Endothelial cell of umbilical vein (primary cell): ENCODE data around the gene SLC15A5. TPM values are rescaled to one million over a fixed set of nuclear protein-coding genes. Genes with fewer than 3 reads are reported as not detected.

Experiments
- BruUV-seq: library from RNA; stranded (reverse); fragments of 400-500 nt; replicated peaks from 2 replicates; lab custom pipeline; 2021; lab: Mats Ljungman, UMichigan
- CTCF ChIA-PET: fragments of 300-600, 350-600 bp; sonication (Branson Sonifier 250); formaldehyde crosslinking; loops from one replicate; lab custom pipeline; 2021; ENCODE audit warnings: antibody characterized with exemption, inconsistent platforms; lab: Charles Lee
- POLR2A ChIA-PET: fragments of 300-600, 350-600 bp; sonication (Branson Sonifier 250); formaldehyde crosslinking; loops from one replicate; lab custom pipeline; 2021; ENCODE audit warnings: antibody characterized with exemption, inconsistent platforms; lab: Charles Lee
- DNase-seq: peaks from one replicate; pipeline ENCODE4 v3.0.0-alpha.2; 2011; ENCODE audit warnings: low read depth, low spot score
- FAIRE-seq: peaks from 2 replicates; lab custom pipeline; 2011; peaks lifted over from hg19 to GRCh38; lab: Jason Lieb, UNC
- H2AFZ ChIP-seq: 2 replicates; pipeline ENCODE4 v1.6.0; 2012; ENCODE audit warnings: low read depth, low read length, control low read depth, inconsistent platforms
- H3K27ac ChIP-seq: 2 replicates; pipeline ENCODE4 v1.5.1; 2011; ENCODE audit warnings: low read depth, mild to moderate bottlenecking, control low read depth, low read length, moderate library complexity; ENCODE audit not compliant: insufficient read depth
- H3K27me3 ChIP-seq, 2 experiments: 2 replicates each; pipeline versions ENCODE4 v1.6.0 to v1.6.1; 2011; ENCODE audit warnings: low read length in 2 of 2, mixed read lengths in 1 of 2; ENCODE audit not compliant: control insufficient read depth in 2 of 2, insufficient read depth in 2 of 2
- H3K36me3 ChIP-seq, 2 experiments: 2 replicates in 1 of 2; 3 replicates in 1 of 2; pipeline ENCODE4 v1.5.1; 2011; ENCODE audit warnings: low read length in 2 of 2, mild to moderate bottlenecking in 1 of 2, moderate library complexity in 1 of 2; ENCODE audit not compliant: control insufficient read depth in 2 of 2, insufficient read depth in 2 of 2; ENCODE audit errors: extremely low read depth in 1 of 2
- H3K4me1 ChIP-seq: 3 replicates; pipeline ENCODE4 v1.5.1; 2011; ENCODE audit warnings: mild to moderate bottlenecking, low read length; ENCODE audit not compliant: control insufficient read depth, insufficient read depth; ENCODE audit errors: extremely low read depth
- H3K4me2 ChIP-seq: 2 replicates; pipeline ENCODE4 v1.6.1; 2011; ENCODE audit warnings: low read length, control low read depth, mixed read lengths; ENCODE audit not compliant: insufficient read depth
- H3K4me3 ChIP-seq, 3 experiments: fragments of 200-600 bp in 1 of 3; sonication (generic), shearing (Covaris generic) in 1 of 3; replicated peaks in 1 of 3; 2 replicates each; pipeline ENCODE4 v1.5.1; 2011 to 2016; ENCODE audit warnings: control low read depth in 3 of 3, low read length in 3 of 3, mild to moderate bottlenecking in 2 of 3, inconsistent platforms in 1 of 3, low read depth in 1 of 3, moderate library complexity in 1 of 3; ENCODE audit not compliant: insufficient read depth in 1 of 3
- H3K79me2 ChIP-seq: 2 replicates; pipeline ENCODE4 v1.6.0; 2012; ENCODE audit warnings: low read length, inconsistent platforms; ENCODE audit not compliant: control insufficient read depth, insufficient read depth
- H3K9ac ChIP-seq: replicated peaks from 2 replicates; pipeline ENCODE3; 2011; ENCODE audit warnings: low read length, control low read depth; ENCODE audit not compliant: insufficient read depth; ENCODE audit errors: extremely low read depth
- H3K9me1 ChIP-seq: replicated peaks from 3 replicates; pipeline ENCODE4 v1.6.0; 2011; ENCODE audit warnings: mild to moderate bottlenecking, low read length; ENCODE audit not compliant: control insufficient read depth, insufficient read depth; ENCODE audit errors: extremely low read depth
- H3K9me3 ChIP-seq: replicated peaks from 2 replicates; pipeline ENCODE4 v1.5.1; 2012; ENCODE audit warnings: low read length, inconsistent platforms; ENCODE audit not compliant: control insufficient read depth, insufficient read depth
- H4K20me1 ChIP-seq: replicated peaks from 2 replicates; pipeline ENCODE3; 2011; ENCODE audit warnings: mild to moderate bottlenecking, low read length; ENCODE audit not compliant: control insufficient read depth, insufficient read depth; ENCODE audit errors: extremely low read depth
- EZH2 ChIP-seq: IDR thresholded peaks from 2 replicates; pipeline ENCODE4 v1.6.1; 2012; ENCODE audit warnings: borderline replicate concordance, low read depth, mild to moderate bottlenecking, moderate library complexity, low read length, inconsistent platforms; ENCODE audit not compliant: severe bottlenecking
- FOS ChIP-seq: IDR thresholded peaks from 2 replicates; pipeline ENCODE4 v1.6.1; 2011; ENCODE audit warnings: mild to moderate bottlenecking, low read length, moderate library complexity, borderline replicate concordance; ENCODE audit not compliant: insufficient read depth
- GATA2 ChIP-seq: IDR thresholded peaks from 2 replicates; pipeline ENCODE4 v1.7.0; 2011; ENCODE audit warnings: low read depth, mild to moderate bottlenecking, moderate library complexity, mixed read lengths, low read length; ENCODE audit not compliant: insufficient read length, insufficient read depth
- JUN ChIP-seq: IDR thresholded peaks from 2 replicates; pipeline ENCODE4 v1.6.1; 2011; ENCODE audit warnings: borderline replicate concordance, low read depth; ENCODE audit not compliant: insufficient read length, insufficient read depth
- MYC ChIP-seq: IDR thresholded peaks from one replicate; pipeline ENCODE4 v1.6.1; 2011; ENCODE audit warnings: mild to moderate bottlenecking, low read depth, low read length
- POLR2A ChIP-seq: IDR thresholded peaks from 2 replicates; pipeline ENCODE4 v1.6.1; 2012; ENCODE audit warnings: low read depth, mild to moderate bottlenecking, control low read depth, low read length
- POLR2AphosphoS5 ChIP-seq: IDR thresholded peaks from 2 replicates; pipeline ENCODE4 v1.6.1; 2012; ENCODE audit warnings: low read depth, mild to moderate bottlenecking, control low read depth, low read length, moderate library complexity; ENCODE audit not compliant: insufficient read depth
- dilution Hi-C: fragments of 300-500 bp; cut with MboI; formaldehyde crosslinking; loops from one replicate; pipeline ENCODE4 v1.15.0; 2019; ENCODE audit warnings: low sequenced_read_pairs; ENCODE audit not compliant: extremely low pct_ligation_motif_present
- intact Hi-C: fragments of 100-400 bp; cut with micrococcal nuclease; formaldehyde crosslinking; loops from one replicate; pipeline ENCODE4 v1.10.0; 2022
- polyA plus RNA-seq, 4 experiments: library from polyadenylated mRNA; depleted of rRNA in 3 of 4; stranded (reverse) in 3 of 4; unstranded in 1 of 4; fragments of >200 nt; gene quantifications; 2 replicates each; pipeline versions ENCODE4 v1.2.1 to v1.2.3, GENCODE V29; 2011 to 2012; ENCODE audit warnings: missing spikeins in 1 of 4
- total RNA-seq: library from RNA; stranded (reverse); gene quantifications from 2 replicates; pipeline ENCODE4 v1.2.3, GENCODE V29; 2021
- TF ChIP-seq, protein P1 (sequence below), 2 donors: IDR thresholded peaks; 1 replicate in 1 of 2; 2 replicates in 1 of 2; pipeline ENCODE4 v1.5.1; 2011; ENCODE audit warnings: low read length in 2 of 2, mild to moderate bottlenecking in 2 of 2, moderate library complexity in 2 of 2, control low read depth in 1 of 2, inconsistent platforms in 1 of 2, low read depth in 1 of 2; ENCODE audit not compliant: insufficient read depth in 1 of 2; ENCODE audit errors: extremely low read depth in 1 of 2
- TF ChIP-seq, protein P2 (sequence below): IDR thresholded peaks from 2 replicates; pipeline ENCODE4 v1.6.1; 2011; ENCODE audit not compliant: insufficient read depth, insufficient read length

SLC15A5 gene
- total and polyA plus RNA-seq, 2 donors (not counting 3 experiments of a cell fraction or from before 2014, with no cell fraction given) = not detected

DNA sequence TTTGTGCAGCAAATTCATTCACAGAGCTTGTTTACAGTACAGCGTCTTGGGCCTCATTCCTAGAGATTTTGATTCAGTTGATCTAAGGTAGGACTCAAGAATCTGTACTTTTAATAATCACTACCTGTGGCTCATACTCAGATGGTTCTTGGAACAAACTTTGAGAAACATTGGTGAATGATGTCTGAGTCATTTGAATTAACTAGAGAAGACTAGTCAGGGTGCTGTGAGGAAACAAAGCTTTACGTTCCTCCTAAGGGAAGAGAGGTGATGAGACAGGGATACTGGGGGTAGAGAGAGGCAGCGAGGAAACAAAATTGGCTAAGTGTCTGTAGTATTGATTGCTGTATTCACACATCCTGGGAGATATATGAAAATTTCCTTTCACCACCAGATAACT is 109.4 kb downstream of the SLC15A5 start:
- ChIA-PET CTCF (interaction anchor here (3.0 to 3.8 kb wide), 2 partner anchors 1473 to 1824 kb away, joined by 27 to 31 read pairs; no protein-coding TSS in a partner anchor), POLR2A (no interaction called here)
- H3K36me3 ChIP-seq = no peaks in the 10 kb centered on the region
- no peak overlapping the region for H3K9ac ChIP-seq
- H3K9me3 ChIP-seq = no peaks in the 10 kb centered on the region
- DNase-seq (no peak), FAIRE-seq (no peak)
- no peaks in the 10 kb centered on the region for H3K9me1 ChIP-seq
- H3K4me2 ChIP-seq = no peak overlapping the region
- TF ChIP-seq POLR2AphosphoS5 = no peak
- no peak for TF ChIP-seq JUN
- no peak for TF ChIP-seq POLR2A
- TF ChIP-seq, protein P1, sequence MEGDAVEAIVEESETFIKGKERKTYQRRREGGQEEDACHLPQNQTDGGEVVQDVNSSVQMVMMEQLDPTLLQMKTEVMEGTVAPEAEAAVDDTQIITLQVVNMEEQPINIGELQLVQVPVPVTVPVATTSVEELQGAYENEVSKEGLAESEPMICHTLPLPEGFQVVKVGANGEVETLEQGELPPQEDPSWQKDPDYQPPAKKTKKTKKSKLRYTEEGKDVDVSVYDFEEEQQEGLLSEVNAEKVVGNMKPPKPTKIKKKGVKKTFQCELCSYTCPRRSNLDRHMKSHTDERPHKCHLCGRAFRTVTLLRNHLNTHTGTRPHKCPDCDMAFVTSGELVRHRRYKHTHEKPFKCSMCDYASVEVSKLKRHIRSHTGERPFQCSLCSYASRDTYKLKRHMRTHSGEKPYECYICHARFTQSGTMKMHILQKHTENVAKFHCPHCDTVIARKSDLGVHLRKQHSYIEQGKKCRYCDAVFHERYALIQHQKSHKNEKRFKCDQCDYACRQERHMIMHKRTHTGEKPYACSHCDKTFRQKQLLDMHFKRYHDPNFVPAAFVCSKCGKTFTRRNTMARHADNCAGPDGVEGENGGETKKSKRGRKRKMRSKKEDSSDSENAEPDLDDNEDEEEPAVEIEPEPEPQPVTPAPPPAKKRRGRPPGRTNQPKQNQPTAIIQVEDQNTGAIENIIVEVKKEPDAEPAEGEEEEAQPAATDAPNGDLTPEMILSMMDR (IDR thresholded peaks at IDR 0.05; ENCODE audit: extremely low read depth in 1 of 2, insufficient read depth in 1 of 2, low read depth in 1 of 2, low read length in 2 of 2) = no peak
- TF ChIP-seq GATA2 = no peak
- no peak for TF ChIP-seq MYC
- TF ChIP-seq, protein P2, sequence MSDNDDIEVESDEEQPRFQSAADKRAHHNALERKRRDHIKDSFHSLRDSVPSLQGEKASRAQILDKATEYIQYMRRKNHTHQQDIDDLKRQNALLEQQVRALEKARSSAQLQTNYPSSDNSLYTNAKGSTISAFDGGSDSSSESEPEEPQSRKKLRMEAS = no peak
- no peak for TF ChIP-seq EZH2
- no peak for TF ChIP-seq FOS
- no peak overlapping the region for H3K27ac ChIP-seq
- H3K4me1 ChIP-seq = no peaks in the 10 kb centered on the region
- dilution Hi-C loops = no loop called here
- no peaks in the 10 kb centered on the region for H4K20me1 ChIP-seq
- intact Hi-C loops = loop anchor here (5.0 kb wide), 2 partner anchors 1474 to 1824 kb away; no protein-coding TSS in a partner anchor
- no peaks in the 10 kb centered on the region for H3K79me2 ChIP-seq
- no peak overlapping the region for H3K4me3 ChIP-seq
- H2AFZ ChIP-seq = no peak overlapping the region
- no peaks in the 10 kb centered on the region for H3K27me3 ChIP-seq
- no TSS peak for BruUV-seq
